Fibroblast of lung (primary cell): ENCODE results near the gene LHFPL2. TPM values are rescaled to one million over a fixed set of nuclear protein-coding genes. Genes with fewer than 3 reads are reported as not detected.

Source experiments
- DNase-seq, 2 donors: peaks; one replicate each; pipeline versions ENCODE4 v3.0.0 to v3.0.0-alpha.2; 2010; ENCODE audit warnings: low read depth in 2 of 2
- H2AFZ ChIP-seq: 2 replicates; pipeline ENCODE4 v1.5.1; 2012; ENCODE audit warnings: low read length, control low read depth, inconsistent platforms
- H3K27ac ChIP-seq: 2 replicates; pipeline ENCODE4 v1.5.1; 2011; ENCODE audit warnings: low read length, control low read depth; ENCODE audit not compliant: insufficient read depth
- H3K27me3 ChIP-seq: 2 replicates; pipeline ENCODE4 v1.5.1; 2011; ENCODE audit warnings: mild to moderate bottlenecking, low read length; ENCODE audit not compliant: control insufficient read depth, insufficient read depth
- H3K36me3 ChIP-seq: 2 replicates; pipeline ENCODE4 v1.5.1; 2011; ENCODE audit warnings: low read length; ENCODE audit not compliant: control insufficient read depth, insufficient read depth
- H3K4me1 ChIP-seq: 2 replicates; pipeline ENCODE4 v1.5.1; 2011; ENCODE audit warnings: low read length; ENCODE audit not compliant: control insufficient read depth, insufficient read depth; ENCODE audit errors: extremely low read depth
- H3K4me2 ChIP-seq: 2 replicates; pipeline ENCODE4 v1.5.1; 2011; ENCODE audit warnings: low read length, control low read depth; ENCODE audit not compliant: insufficient read depth; ENCODE audit errors: extremely low read depth
- H3K4me3 ChIP-seq, 4 experiments: fragments of 200-600 bp in 1 of 4; sonication (generic) in 1 of 4; replicated peaks in 1 of 4; 2 replicates each; pipeline ENCODE4 v1.5.1; 2011 to 2016; ENCODE audit warnings: low read length in 4 of 4, low read depth in 3 of 4, mild to moderate bottlenecking in 3 of 4, control low read depth in 2 of 4, inconsistent platforms in 1 of 4, mixed read lengths in 1 of 4; ENCODE audit not compliant: insufficient read depth in 1 of 4; ENCODE audit errors: control extremely low read depth in 1 of 4
- H3K79me2 ChIP-seq: 2 replicates; pipeline ENCODE4 v1.5.1; 2012; ENCODE audit warnings: mild to moderate bottlenecking, low read length, inconsistent platforms; ENCODE audit not compliant: control insufficient read depth, insufficient read depth
- H3K9ac ChIP-seq: 2 replicates; pipeline ENCODE4 v1.5.1; 2011; ENCODE audit warnings: mild to moderate bottlenecking, low read length, control low read depth; ENCODE audit not compliant: insufficient read depth
- H3K9me3 ChIP-seq: 2 replicates; pipeline ENCODE4 v1.5.1; 2012; ENCODE audit warnings: low read depth, low read length; ENCODE audit not compliant: control insufficient read depth, insufficient read depth
- H4K20me1 ChIP-seq: 2 replicates; pipeline ENCODE4 v1.5.1; 2011; ENCODE audit warnings: low read length; ENCODE audit not compliant: control insufficient read depth, insufficient read depth; ENCODE audit errors: extremely low read depth
- EZH2 ChIP-seq: IDR thresholded peaks from 2 replicates; pipeline ENCODE4 v1.5.1; 2012; ENCODE audit warnings: low read length, control low read depth, mild to moderate bottlenecking; ENCODE audit errors: missing control alignments
- polyA plus RNA-seq, 2 donors: library from polyadenylated mRNA; depleted of rRNA in 1 of 2; stranded (reverse) in 1 of 2; unstranded in 1 of 2; fragments of >200 nt; gene quantifications; 2 replicates each; pipeline ENCODE4 v1.2.1, GENCODE V29; 2011 to 2012; ENCODE audit warnings: missing spikeins in 1 of 2
- total RNA-seq: library from RNA; depleted of rRNA; stranded (reverse); fragments of >200 nt; gene quantifications from 2 replicates; pipeline ENCODE4 v1.2.1, GENCODE V29; 2014
- TF ChIP-seq, protein P1 (sequence below), 2 donors: IDR thresholded peaks in 1 of 2; conservative IDR thresholded peaks in 1 of 2; 1 replicate in 1 of 2; 2 replicates in 1 of 2; pipeline ENCODE4 v1.5.1; 2011 to 2012; ENCODE audit warnings: low read length in 2 of 2, control low read depth in 1 of 2, inconsistent platforms in 1 of 2, low read depth in 1 of 2, mild to moderate bottlenecking in 1 of 2

Gene LHFPL2
- total and polyA plus RNA-seq, 2 donors (not counting 1 experiment from before 2014, with no cell fraction given) = 13.7 to 51.4 TPM

GRCh38 chr5:78513441-78513840 is 135.1 kb downstream of the LHFPL2 start:
- Histone ChIP-seq H3K4me3 (no peak overlapping the region), H4K20me1 (no peaks in the 10 kb centered on the region), H2AFZ (no peak overlapping the region), H3K4me1 (peaks cover 6% of the 10 kb centered on the region), H3K9ac (no peak overlapping the region), H3K36me3 (no peaks in the 10 kb centered on the region), H3K79me2 (peaks cover 6% of the 10 kb centered on the region), H3K9me3 (no peaks in the 10 kb centered on the region), H3K4me2 (no peak overlapping the region), H3K27me3 (no peaks in the 10 kb centered on the region), H3K27ac (no peak overlapping the region)
- TF ChIP-seq EZH2 = no peak
- TF ChIP-seq, protein P1, sequence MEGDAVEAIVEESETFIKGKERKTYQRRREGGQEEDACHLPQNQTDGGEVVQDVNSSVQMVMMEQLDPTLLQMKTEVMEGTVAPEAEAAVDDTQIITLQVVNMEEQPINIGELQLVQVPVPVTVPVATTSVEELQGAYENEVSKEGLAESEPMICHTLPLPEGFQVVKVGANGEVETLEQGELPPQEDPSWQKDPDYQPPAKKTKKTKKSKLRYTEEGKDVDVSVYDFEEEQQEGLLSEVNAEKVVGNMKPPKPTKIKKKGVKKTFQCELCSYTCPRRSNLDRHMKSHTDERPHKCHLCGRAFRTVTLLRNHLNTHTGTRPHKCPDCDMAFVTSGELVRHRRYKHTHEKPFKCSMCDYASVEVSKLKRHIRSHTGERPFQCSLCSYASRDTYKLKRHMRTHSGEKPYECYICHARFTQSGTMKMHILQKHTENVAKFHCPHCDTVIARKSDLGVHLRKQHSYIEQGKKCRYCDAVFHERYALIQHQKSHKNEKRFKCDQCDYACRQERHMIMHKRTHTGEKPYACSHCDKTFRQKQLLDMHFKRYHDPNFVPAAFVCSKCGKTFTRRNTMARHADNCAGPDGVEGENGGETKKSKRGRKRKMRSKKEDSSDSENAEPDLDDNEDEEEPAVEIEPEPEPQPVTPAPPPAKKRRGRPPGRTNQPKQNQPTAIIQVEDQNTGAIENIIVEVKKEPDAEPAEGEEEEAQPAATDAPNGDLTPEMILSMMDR (conservative IDR thresholded peaks at IDR 0.05 in 1 of 2, IDR thresholded peaks at IDR 0.05 in 1 of 2; ENCODE audit: low read depth in 1 of 2, low read length in 2 of 2) = no peak
- no peak for DNase-seq

GRCh38 chr5:78512435-78512834 is 136.1 kb downstream of the LHFPL2 start:
- no peak for DNase-seq
- Histone ChIP-seq H2AFZ (no peak overlapping the region), H3K79me2 (peaks cover 6% of the 10 kb centered on the region), H3K9ac (no peak overlapping the region), H3K4me1 (peaks cover 8% of the 10 kb centered on the region), H3K4me3 (no peak overlapping the region), H4K20me1 (no peaks in the 10 kb centered on the region), H3K4me2 (no peak overlapping the region), H3K27me3 (no peaks in the 10 kb centered on the region), H3K9me3 (no peaks in the 10 kb centered on the region), H3K27ac (no peak overlapping the region), H3K36me3 (no peaks in the 10 kb centered on the region)
- TF ChIP-seq, protein P1 (conservative IDR thresholded peaks at IDR 0.05 in 1 of 2, IDR thresholded peaks at IDR 0.05 in 1 of 2; ENCODE audit: low read depth in 1 of 2, low read length in 2 of 2) = no peak
- TF ChIP-seq EZH2 = no peak

DNA sequence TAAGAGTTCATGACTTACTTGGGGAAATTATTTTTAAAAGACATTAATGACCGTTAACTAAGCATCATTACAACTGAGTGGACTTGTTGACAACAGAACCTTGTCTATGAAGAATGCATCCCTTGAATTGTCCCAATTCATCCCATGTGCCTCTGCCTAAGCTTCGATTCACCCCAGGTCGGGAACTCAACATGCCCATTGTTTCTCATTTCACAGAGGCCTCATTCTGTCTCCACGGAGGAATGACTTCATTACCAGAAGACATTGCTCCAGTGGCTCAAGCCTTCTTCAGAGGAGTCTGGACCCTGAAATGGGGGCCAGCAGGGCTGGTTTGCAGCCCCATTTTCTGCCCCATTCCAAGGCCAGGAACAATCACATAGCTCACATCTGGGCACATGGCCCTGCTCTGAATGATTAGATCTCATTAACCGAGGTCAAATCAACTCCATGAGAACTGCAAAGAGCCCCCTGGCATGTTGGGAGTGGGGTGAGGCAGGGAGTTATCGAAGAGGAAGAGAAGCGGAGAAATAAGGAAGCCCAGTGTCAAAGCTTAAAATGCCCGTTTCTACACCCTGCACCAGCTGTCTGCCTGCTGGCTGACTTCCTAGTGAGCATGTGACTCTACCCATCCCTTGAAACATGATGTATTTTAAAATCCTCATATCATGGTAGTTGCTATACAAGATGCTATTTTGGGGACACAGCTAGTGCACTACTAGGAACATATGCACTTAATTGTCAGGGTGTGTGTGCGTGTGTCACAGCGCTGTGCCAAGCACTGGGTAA is 137.3 kb downstream of the LHFPL2 start:
- no peaks in the 10 kb centered on the region for H3K9me3 ChIP-seq
- H3K4me3 ChIP-seq = no peak overlapping the region
- H3K4me2 ChIP-seq = no peak overlapping the region
- H3K9ac ChIP-seq = no peak overlapping the region
- H3K27me3 ChIP-seq = no peaks in the 10 kb centered on the region
- no peak for DNase-seq
- H2AFZ ChIP-seq = no peak overlapping the region
- no peak for TF ChIP-seq EZH2
- TF ChIP-seq, protein P1 (conservative IDR thresholded peaks at IDR 0.05 in 1 of 2, IDR thresholded peaks at IDR 0.05 in 1 of 2; ENCODE audit: low read depth in 1 of 2, low read length in 2 of 2) = no peak
- H4K20me1 ChIP-seq = no peaks in the 10 kb centered on the region
- H3K4me1 ChIP-seq = peaks cover 13% of the 10 kb centered on the region
- no peaks in the 10 kb centered on the region for H3K36me3 ChIP-seq
- H3K27ac ChIP-seq = no peak overlapping the region
- peaks cover 7% of the 10 kb centered on the region for H3K79me2 ChIP-seq
